Cardiac fibroblast (primary cell): Measurements from ENCODE around the gene PALD1.

Experiments
- DNase-seq, 2 donors: peaks; one replicate each; pipeline versions ENCODE4 v3.0.0 to v3.0.0-alpha.2; 2010; ENCODE audit warnings: low read depth in 2 of 2
- H3K4me3 ChIP-seq, 2 donors: replicated peaks in 1 of 2; 1 replicate in 1 of 2; 2 replicates in 1 of 2; pipeline ENCODE4 v1.5.1; 2011; ENCODE audit warnings: low read depth in 2 of 2, low read length in 2 of 2, mild to moderate bottlenecking in 2 of 2, moderate library complexity in 1 of 2
- TF ChIP-seq, protein P1 (sequence below): IDR thresholded peaks from one replicate; pipeline ENCODE4 v1.5.1; 2011; ENCODE audit warnings: low read depth, mild to moderate bottlenecking, low read length, inconsistent platforms

Gene PALD1

DNA sequence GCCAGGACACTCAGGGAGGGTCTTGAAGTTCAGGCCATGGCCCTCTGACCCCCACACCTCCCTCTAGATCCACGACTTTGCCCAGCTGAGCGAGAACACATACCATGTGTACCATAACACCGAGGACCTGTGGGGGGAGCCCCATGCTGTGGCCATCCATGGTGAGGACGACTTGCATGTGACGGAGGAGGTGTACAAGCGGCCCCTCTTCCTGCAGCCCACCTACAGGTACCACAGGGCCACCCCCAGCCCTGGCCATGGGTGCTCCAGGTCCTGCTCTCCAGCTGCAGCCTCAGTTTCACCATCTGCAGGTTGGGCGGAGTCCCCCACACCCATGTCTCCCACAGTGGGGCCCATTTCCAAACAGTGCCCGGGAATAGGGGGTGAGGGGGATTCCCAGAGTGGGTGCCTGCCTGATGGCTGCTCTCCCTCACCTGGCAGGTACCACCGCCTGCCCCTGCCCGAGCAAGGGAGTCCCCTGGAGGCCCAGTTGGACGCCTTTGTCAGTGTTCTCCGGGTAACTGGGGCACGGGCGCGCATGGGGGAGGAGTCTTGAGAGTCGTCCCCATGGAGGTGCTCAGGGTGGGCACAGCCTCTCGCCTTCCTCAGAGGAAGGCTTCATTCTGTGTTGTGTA lies 54.1 kb downstream of the PALD1 start:
- no peak overlapping the region for H3K4me3 ChIP-seq
- TF ChIP-seq, protein P1, sequence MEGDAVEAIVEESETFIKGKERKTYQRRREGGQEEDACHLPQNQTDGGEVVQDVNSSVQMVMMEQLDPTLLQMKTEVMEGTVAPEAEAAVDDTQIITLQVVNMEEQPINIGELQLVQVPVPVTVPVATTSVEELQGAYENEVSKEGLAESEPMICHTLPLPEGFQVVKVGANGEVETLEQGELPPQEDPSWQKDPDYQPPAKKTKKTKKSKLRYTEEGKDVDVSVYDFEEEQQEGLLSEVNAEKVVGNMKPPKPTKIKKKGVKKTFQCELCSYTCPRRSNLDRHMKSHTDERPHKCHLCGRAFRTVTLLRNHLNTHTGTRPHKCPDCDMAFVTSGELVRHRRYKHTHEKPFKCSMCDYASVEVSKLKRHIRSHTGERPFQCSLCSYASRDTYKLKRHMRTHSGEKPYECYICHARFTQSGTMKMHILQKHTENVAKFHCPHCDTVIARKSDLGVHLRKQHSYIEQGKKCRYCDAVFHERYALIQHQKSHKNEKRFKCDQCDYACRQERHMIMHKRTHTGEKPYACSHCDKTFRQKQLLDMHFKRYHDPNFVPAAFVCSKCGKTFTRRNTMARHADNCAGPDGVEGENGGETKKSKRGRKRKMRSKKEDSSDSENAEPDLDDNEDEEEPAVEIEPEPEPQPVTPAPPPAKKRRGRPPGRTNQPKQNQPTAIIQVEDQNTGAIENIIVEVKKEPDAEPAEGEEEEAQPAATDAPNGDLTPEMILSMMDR, result no peak
- DNase-seq, result no peak

DNA sequence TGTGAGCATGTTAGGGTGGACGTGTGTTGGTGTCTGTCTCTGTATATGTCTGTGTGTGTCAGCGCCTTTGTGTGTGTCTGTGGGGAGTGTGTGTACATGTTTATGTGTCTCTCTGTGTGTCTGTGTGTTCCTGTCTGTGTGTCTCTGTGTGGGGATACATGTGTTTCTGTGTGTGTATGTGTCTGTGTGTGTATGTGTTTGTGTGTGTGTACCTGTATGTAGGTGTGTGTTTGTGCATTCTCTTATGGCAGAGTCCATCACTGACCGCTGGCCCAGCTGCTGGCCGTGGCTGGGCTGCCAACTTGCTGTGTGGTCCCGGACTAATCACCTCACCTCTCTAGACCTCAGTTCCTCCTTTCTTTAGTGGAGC lies 54.6 kb downstream of the PALD1 start:
- DNase-seq, result no peak
- TF ChIP-seq, protein P1, result no peak
- H3K4me3 ChIP-seq, result no peak overlapping the region

DNA sequence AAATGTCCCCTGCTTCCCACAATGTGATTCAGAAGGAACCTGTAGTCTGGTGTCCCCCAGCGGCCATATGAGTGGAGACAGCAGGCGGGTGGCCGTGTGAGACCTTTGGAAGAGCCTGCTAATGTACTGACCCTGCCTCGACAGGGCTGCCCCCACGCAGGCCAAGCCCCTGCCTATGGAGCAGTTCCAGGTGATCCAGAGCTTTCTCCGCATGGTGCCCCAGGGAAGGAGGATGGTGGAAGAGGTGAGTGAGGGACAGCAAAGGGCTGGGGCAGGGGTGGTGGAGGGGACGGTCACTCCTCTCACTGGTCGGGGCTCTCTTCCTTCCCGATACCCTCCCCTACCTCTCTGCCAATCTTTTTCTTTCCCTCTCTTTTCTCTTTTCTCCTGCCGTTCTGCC lies 55.7 kb downstream of the PALD1 start:
- no peak overlapping the region for H3K4me3 ChIP-seq
- DNase-seq, result no peak
- TF ChIP-seq, protein P1, result no peak

DNA sequence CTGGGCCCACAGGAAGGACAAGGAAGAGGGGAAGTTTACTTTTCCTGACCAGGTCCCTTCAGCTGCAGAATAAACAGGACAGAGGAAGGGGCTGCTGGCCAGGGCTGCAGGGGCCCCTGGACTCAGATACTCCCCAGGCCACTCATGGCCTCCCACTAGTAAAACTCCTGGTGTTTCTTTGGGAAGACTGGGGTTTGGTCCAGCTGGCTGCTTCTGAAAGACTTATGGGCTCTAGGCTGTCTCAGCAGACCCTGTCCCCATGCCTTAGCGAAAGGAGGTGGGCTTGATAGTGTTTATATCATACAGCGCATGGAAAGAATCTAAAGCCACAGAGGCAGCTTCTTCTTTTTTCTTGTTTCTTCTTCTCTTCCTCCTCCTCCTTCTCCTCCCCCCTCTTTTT lies 56.4 kb downstream of the PALD1 start:
- TF ChIP-seq, protein P1, result no peak
- DNase-seq, result no peak
- no peak overlapping the region for H3K4me3 ChIP-seq

DNA sequence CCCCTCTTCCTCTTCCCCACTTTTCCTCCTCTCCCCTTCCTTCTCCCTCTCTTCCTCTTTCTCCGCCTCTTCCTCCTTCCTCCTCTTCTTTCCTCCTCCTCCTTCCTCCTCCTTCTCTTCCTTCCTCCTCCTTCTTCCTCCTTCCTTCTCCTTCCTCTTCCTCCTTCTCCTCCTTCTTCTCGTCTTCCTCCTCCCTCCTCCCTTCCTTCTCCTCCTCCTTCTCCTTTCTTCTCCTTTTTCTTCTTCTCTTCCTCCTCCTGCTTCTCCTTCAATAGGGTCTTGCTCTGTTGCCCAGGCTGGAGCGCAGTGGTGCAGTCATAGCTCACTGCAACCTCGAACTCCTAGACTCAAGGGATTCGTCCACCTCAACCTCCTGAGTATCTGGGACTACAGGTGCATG lies 56.9 kb downstream of the PALD1 start:
- DNase-seq, result no peak
- TF ChIP-seq, protein P1, result no peak
- no peak overlapping the region for H3K4me3 ChIP-seq

DNA sequence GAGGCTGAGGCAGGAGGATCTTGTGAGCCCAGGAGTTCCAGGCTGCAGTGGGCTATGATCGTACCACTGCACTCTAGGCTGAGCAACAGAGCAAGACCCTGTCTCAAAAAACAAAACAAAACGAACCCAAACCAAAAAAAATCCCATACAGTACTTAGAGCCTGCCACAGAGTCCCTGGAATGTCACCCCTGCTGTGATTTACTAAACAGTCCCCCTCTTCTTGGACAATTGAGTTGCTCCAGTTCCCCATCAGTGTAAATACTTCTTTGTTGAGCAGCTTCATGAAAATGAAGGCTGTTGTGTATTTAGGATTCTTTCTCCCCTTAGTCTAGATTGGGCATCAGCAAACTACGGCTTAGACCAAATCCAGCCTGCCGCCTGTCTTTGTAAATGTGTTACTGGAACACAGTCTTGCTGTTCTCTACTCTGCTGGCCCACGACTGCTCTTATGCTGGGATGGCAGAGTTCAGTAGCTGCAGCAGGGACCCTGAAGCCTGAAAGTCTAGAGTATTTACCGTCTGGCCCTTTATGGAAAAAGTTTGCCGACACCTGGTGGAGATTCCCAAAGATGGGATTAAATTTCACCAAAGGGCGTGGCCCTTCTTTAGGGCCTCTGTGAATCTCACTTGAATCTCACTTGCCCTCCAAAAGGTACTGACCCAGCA lies 57.8 kb downstream of the PALD1 start:
- H3K4me3 ChIP-seq, result no peak overlapping the region
- TF ChIP-seq, protein P1, result no peak
- no peak for DNase-seq
